GM12875 (cell line): ENCODE results near the gene PEMT.
"Not testable (repeated sequence)": the region's sequence is repeated elsewhere in the genome, so short reads cannot be mapped to it uniquely, and the experiment has no call there.

Source experiments
- H3K4me3 ChIP-seq: one replicate; pipeline ENCODE4 v1.5.1; 2011; ENCODE audit warnings: low read depth, low read length, control low read depth
- CTCF ChIP-seq: IDR thresholded peaks from 2 replicates; pipeline ENCODE4 v1.5.1; 2011; ENCODE audit warnings: low read depth, mild to moderate bottlenecking, control low read depth, inconsistent platforms, low read length, moderate library complexity, borderline replicate concordance; ENCODE audit not compliant: insufficient read depth

The PEMT gene

GRCh38 chr17:17469996-17470395 lies 121.5 kb downstream of the PEMT start:
- no peak overlapping the region for H3K4me3 ChIP-seq
- no peak for TF ChIP-seq CTCF

- no peak for TF ChIP-seq CTCF
- H3K4me3 ChIP-seq, result no peak overlapping the region
Observed at GRCh38 chr17:17469358-17469757, 122.2 kb downstream of the PEMT start.

GRCh38 chr17:17468217-17469010 lies 123.1 kb downstream of the PEMT start:
- no peak for TF ChIP-seq CTCF

GRCh38 chr17:17467720-17468119 lies 123.8 kb downstream of the PEMT start:
- no peak for TF ChIP-seq CTCF
- H3K4me3 ChIP-seq, result no peak overlapping the region

More at GRCh38 chr17:17468217-17469010, 123.1 kb downstream of the PEMT start:
- no peak overlapping the region for H3K4me3 ChIP-seq

- no peak overlapping the region for H3K4me3 ChIP-seq
- no peak for TF ChIP-seq CTCF
Observed at GRCh38 chr17:17467016-17467415, 124.5 kb downstream of the PEMT start.

GRCh38 chr17:17466511-17466910 lies 125.0 kb downstream of the PEMT start:
- no peak overlapping the region for H3K4me3 ChIP-seq
- TF ChIP-seq CTCF, result no peak

GRCh38 chr17:17465878-17466277 lies 125.6 kb downstream of the PEMT start:
- H3K4me3 ChIP-seq, result not testable (repeated sequence)
